ENCODE results near the gene KRTAP19-8.

The KRTAP19-8 gene

GRCh38 chr21:31038376-31038775, at the start of gene KRTAP19-8:
Gene KRTAP19-8, minus strand, starts transcription at chr21:31038476. Its CDS starts 33 bp downstream, at chr21:31038443.
- no peak within 1 kb of the TSS for H3K4me3 ChIP-seq (ENCODE audit: low read length)
- TF ChIP-seq, protein P1, sequence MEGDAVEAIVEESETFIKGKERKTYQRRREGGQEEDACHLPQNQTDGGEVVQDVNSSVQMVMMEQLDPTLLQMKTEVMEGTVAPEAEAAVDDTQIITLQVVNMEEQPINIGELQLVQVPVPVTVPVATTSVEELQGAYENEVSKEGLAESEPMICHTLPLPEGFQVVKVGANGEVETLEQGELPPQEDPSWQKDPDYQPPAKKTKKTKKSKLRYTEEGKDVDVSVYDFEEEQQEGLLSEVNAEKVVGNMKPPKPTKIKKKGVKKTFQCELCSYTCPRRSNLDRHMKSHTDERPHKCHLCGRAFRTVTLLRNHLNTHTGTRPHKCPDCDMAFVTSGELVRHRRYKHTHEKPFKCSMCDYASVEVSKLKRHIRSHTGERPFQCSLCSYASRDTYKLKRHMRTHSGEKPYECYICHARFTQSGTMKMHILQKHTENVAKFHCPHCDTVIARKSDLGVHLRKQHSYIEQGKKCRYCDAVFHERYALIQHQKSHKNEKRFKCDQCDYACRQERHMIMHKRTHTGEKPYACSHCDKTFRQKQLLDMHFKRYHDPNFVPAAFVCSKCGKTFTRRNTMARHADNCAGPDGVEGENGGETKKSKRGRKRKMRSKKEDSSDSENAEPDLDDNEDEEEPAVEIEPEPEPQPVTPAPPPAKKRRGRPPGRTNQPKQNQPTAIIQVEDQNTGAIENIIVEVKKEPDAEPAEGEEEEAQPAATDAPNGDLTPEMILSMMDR (conservative IDR thresholded peaks at IDR 0.05; ENCODE audit: low read length), result no peak
- no peak for DNase-seq (ENCODE audit: low read depth)

- TF ChIP-seq, protein P1 (conservative IDR thresholded peaks at IDR 0.05; ENCODE audit: low read length), result no peak
- no peak overlapping the region for H3K4me3 ChIP-seq (ENCODE audit: low read length)
- no peak for DNase-seq (ENCODE audit: low read depth)
These were observed 49.6 kb upstream of the KRTAP19-8 start for GRCh38 chr21:31087639-31088473.

- DNase-seq (ENCODE audit: low read depth), result no peak
- TF ChIP-seq, protein P1 (conservative IDR thresholded peaks at IDR 0.05; ENCODE audit: low read length), result no peak
- no peak overlapping the region for H3K4me3 ChIP-seq (ENCODE audit: low read length)
These were observed 46.4 kb upstream of the KRTAP19-8 start for GRCh38 chr21:31084689-31085088.

- no peak for DNase-seq (ENCODE audit: low read depth)
- no peak overlapping the region for H3K4me3 ChIP-seq (ENCODE audit: low read length)
- TF ChIP-seq, protein P1 (conservative IDR thresholded peaks at IDR 0.05; ENCODE audit: low read length), result no peak
These were observed 40.5 kb upstream of the KRTAP19-8 start for GRCh38 chr21:31078796-31079195.

DNA sequence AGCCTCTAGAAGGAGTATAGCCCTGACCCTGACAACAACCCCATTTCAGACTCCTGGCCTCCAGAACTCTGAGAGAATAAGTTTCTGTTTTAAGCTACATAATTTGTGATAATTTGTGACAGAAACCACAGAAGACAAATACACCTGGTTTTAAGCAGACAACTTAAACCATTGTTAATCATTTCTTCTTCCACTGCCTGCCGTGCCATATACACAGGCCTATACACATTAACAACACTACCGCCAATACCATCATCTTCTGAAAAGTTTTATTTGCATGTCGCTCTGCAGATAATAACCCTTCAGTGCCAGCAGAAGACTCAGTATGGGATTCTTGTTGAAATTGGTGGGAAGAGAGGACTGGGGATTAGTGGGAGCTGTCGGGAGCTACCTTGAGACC, 39.9 kb upstream of the KRTAP19-8 start:
- H3K4me3 ChIP-seq (ENCODE audit: low read length), result no peak overlapping the region
- no peak for DNase-seq (ENCODE audit: low read depth)
- TF ChIP-seq, protein P1 (conservative IDR thresholded peaks at IDR 0.05; ENCODE audit: low read length), result no peak

DNA sequence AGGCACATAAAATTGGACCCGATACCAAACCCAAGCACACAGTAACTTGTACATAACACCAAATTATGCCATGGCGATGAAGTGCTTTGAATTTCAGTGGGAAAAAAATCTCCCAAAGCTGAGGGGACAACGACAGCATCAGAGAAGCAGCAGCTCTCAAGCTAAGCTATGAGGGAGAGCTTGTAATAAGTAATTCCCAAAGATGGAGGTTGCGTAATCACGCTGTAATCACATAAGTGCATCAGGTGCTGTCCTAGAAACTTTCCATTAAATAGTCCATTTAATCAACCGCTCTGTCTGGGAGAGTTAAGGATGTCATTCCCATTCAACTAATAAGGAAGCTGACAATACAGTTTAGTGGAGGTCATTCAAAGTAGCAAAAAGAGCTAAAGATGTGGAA, 37.6 kb upstream of the KRTAP19-8 start:
- no peak overlapping the region for H3K4me3 ChIP-seq (ENCODE audit: low read length)
- no peak for DNase-seq (ENCODE audit: low read depth)
- TF ChIP-seq, protein P1 (conservative IDR thresholded peaks at IDR 0.05; ENCODE audit: low read length), result no peak

DNA sequence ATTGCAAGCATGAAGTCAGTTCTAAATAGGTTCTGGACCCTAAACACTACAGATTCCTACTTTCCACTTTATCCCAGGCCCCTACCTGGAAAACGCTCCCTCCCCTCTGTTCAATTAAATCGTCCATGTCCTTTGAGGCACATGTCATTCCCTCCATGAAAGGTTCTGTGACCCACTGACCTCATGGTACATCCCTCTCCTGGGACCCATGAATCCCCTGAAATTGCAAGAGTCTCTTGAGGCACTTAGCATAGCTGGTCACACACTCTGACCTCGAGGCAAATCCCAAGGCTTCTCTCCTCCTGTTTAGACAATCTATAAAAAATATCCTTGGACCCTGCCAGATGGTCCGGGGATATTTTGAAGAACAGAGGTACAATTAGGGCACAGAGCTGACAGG, 34.3 kb upstream of the KRTAP19-8 start:
- DNase-seq (ENCODE audit: low read depth), result no peak
- TF ChIP-seq, protein P1 (conservative IDR thresholded peaks at IDR 0.05; ENCODE audit: low read length), result no peak
- no peak overlapping the region for H3K4me3 ChIP-seq (ENCODE audit: low read length)

All from AG10803 (cell line).